H9 (cell line): Measurements from ENCODE around the gene PTTG1. TPM values are rescaled to one million over a fixed set of nuclear protein-coding genes. Genes with fewer than 3 reads are reported as not detected.

Experiments
- DNase-seq: peaks from one replicate; pipeline ENCODE4 v3.0.0-alpha.2; 2017
- H2AFZ ChIP-seq: one replicate; pipeline ENCODE4 v1.6.1; 2013; ENCODE audit warnings: mild to moderate bottlenecking, low read length, control low read depth, moderate library complexity
- H2AK5ac ChIP-seq: 2 replicates; pipeline ENCODE4 v1.6.1; 2013; ENCODE audit warnings: low read length, control low read depth, mixed read lengths; ENCODE audit not compliant: insufficient read length
- H2BK120ac ChIP-seq: one replicate; pipeline ENCODE4 v1.6.1; 2013; ENCODE audit warnings: low read depth, mild to moderate bottlenecking, low read length, control low read depth, inconsistent platforms; ENCODE audit not compliant: poor library complexity, severe bottlenecking
- H2BK12ac ChIP-seq: 2 replicates; pipeline ENCODE4 v1.6.1; 2013; ENCODE audit warnings: low read length, control low read depth, mixed read lengths, low read depth; ENCODE audit not compliant: insufficient read length
- H2BK15ac ChIP-seq: 2 replicates; pipeline ENCODE4 v1.6.1; 2013; ENCODE audit warnings: low read depth, low read length, control low read depth
- H2BK20ac ChIP-seq: one replicate; pipeline ENCODE4 v1.6.1; 2013; ENCODE audit warnings: low read depth, mild to moderate bottlenecking, low read length, control low read depth, inconsistent platforms; ENCODE audit not compliant: poor library complexity, severe bottlenecking
- H2BK5ac ChIP-seq: 2 replicates; pipeline ENCODE4 v1.6.1; 2013; ENCODE audit warnings: low read length, control low read depth, mixed read lengths; ENCODE audit not compliant: insufficient read length
- H3K14ac ChIP-seq: 2 replicates; pipeline ENCODE4 v1.6.1; 2013; ENCODE audit warnings: low read length, control low read depth; ENCODE audit not compliant: insufficient read depth
- H3K18ac ChIP-seq: 2 replicates; pipeline ENCODE4 v1.6.1; 2013; ENCODE audit warnings: low read depth, mild to moderate bottlenecking, mixed read lengths, low read length, control low read depth; ENCODE audit not compliant: insufficient read length
- H3K23ac ChIP-seq: 2 replicates; pipeline ENCODE4 v1.6.1; 2013; ENCODE audit warnings: low read length, control low read depth, mixed read lengths, low read depth; ENCODE audit not compliant: insufficient read length
- H3K23me2 ChIP-seq: 2 replicates; pipeline ENCODE4 v1.6.1; 2013; ENCODE audit warnings: low read depth, mild to moderate bottlenecking, mixed read lengths, low read length, control low read depth; ENCODE audit not compliant: insufficient read length, poor library complexity, severe bottlenecking
- H3K27ac ChIP-seq: 2 replicates; pipeline ENCODE4 v1.5.1; 2013; ENCODE audit warnings: low read length, control low read depth, mixed read lengths, low read depth; ENCODE audit not compliant: insufficient read length
- H3K27me3 ChIP-seq: 2 replicates; pipeline ENCODE4 v1.6.1; 2013; ENCODE audit warnings: low read length, control low read depth, inconsistent platforms; ENCODE audit not compliant: insufficient read depth
- H3K4ac ChIP-seq: 2 replicates; pipeline ENCODE4 v1.6.1; 2013; ENCODE audit warnings: low read depth, mild to moderate bottlenecking, control low read depth, inconsistent platforms, low read length, moderate library complexity
- H3K4me1 ChIP-seq: 2 replicates; pipeline ENCODE4 v1.6.1; 2013; ENCODE audit warnings: low read length, control low read depth, inconsistent platforms; ENCODE audit not compliant: insufficient read depth
- H3K4me2 ChIP-seq: 2 replicates; pipeline ENCODE4 v1.6.1; 2013; ENCODE audit warnings: low read length, control low read depth, mixed read lengths; ENCODE audit not compliant: insufficient read length, insufficient read depth
- H3K56ac ChIP-seq: 2 replicates; pipeline ENCODE4 v1.6.1; 2013; ENCODE audit warnings: low read depth, mild to moderate bottlenecking, mixed read lengths, low read length, control low read depth; ENCODE audit not compliant: insufficient read length
- H3K79me1 ChIP-seq: 2 replicates; pipeline ENCODE4 v1.6.1; 2013; ENCODE audit warnings: low read depth, mild to moderate bottlenecking, moderate library complexity, low read length, control low read depth, inconsistent platforms; ENCODE audit not compliant: insufficient read depth, poor library complexity, severe bottlenecking
- H3K79me2 ChIP-seq: 2 replicates; pipeline ENCODE4 v1.6.1; 2013; ENCODE audit warnings: low read length, control low read depth, inconsistent platforms; ENCODE audit not compliant: insufficient read depth
- H3K9ac ChIP-seq: 2 replicates; pipeline ENCODE4 v1.6.1; 2013; ENCODE audit warnings: low read length, control low read depth, mixed read lengths; ENCODE audit not compliant: insufficient read length; ENCODE audit errors: extremely low read depth
- H3K9me3 ChIP-seq: one replicate; pipeline ENCODE4 v1.6.1; 2013; ENCODE audit warnings: low read depth, low read length, inconsistent platforms; ENCODE audit not compliant: control insufficient read depth
- H3T11ph ChIP-seq: one replicate; pipeline ENCODE4 v1.6.1; 2013; ENCODE audit warnings: mild to moderate bottlenecking, low read length, control low read depth, inconsistent platforms
- H4K20me1 ChIP-seq: one replicate; pipeline ENCODE4 v1.6.1; 2013; ENCODE audit not compliant: control insufficient read depth, insufficient read length, insufficient read depth
- H4K5ac ChIP-seq: 2 replicates; pipeline ENCODE4 v1.6.1; 2013; ENCODE audit warnings: low read depth, mild to moderate bottlenecking, mixed read lengths, low read length, control low read depth; ENCODE audit not compliant: insufficient read length
- H4K8ac ChIP-seq: replicated peaks from 2 replicates; pipeline ENCODE4 v1.6.1; 2013; ENCODE audit warnings: low read length, control low read depth, mixed read lengths, low read depth; ENCODE audit not compliant: insufficient read length
- H4K91ac ChIP-seq: 2 replicates; pipeline ENCODE4 v1.6.1; 2013; ENCODE audit warnings: low read depth, mild to moderate bottlenecking, moderate library complexity, mixed read lengths, low read length, control low read depth; ENCODE audit not compliant: insufficient read length
- H3K27ac Mint-ChIP-seq, 3 experiments: 2 replicates in 2 of 3; 3 replicates in 1 of 3; pipeline ENCODE4 v1.8.0; 2020 to 2021; ENCODE audit warnings: mixed read lengths in 3 of 3, mild to moderate bottlenecking in 1 of 3, moderate library complexity in 1 of 3
- H3K27me3 Mint-ChIP-seq: 2 replicates; pipeline ENCODE4 v1.8.0; 2021; ENCODE audit warnings: low read depth, mild to moderate bottlenecking, moderate library complexity, mixed read lengths
- H3K36me3 Mint-ChIP-seq, 3 experiments: 2 replicates in 2 of 3; 3 replicates in 1 of 3; pipeline ENCODE4 v1.8.0; 2020 to 2021; ENCODE audit warnings: low read depth in 3 of 3, mixed read lengths in 3 of 3; ENCODE audit not compliant: insufficient read depth in 1 of 3
- H3K4me1 Mint-ChIP-seq, 2 experiments: 2 replicates each; pipeline ENCODE4 v1.8.0; 2020; ENCODE audit warnings: mixed read lengths in 2 of 2
- H3K4me3 Mint-ChIP-seq, 2 experiments: 2 replicates in 1 of 2; 3 replicates in 1 of 2; pipeline ENCODE4 v1.8.0; 2020 to 2021; ENCODE audit warnings: mild to moderate bottlenecking in 2 of 2, mixed read lengths in 2 of 2, moderate library complexity in 1 of 2
- H3K9me3 Mint-ChIP-seq, 2 experiments: 2 replicates in 1 of 2; 3 replicates in 1 of 2; pipeline ENCODE4 v1.8.0; 2020; ENCODE audit warnings: mild to moderate bottlenecking in 2 of 2, mixed read lengths in 2 of 2, moderate library complexity in 1 of 2
- CTCF ChIP-seq: fragments of 200-600 bp; sonication (generic); conservative IDR thresholded peaks from 3 replicates; pipeline ENCODE4 v1.8.0; 2021; ENCODE audit warnings: antibody characterized with exemption, mild to moderate bottlenecking
- WGBS: extraction: QIAGEN DNeasy Blood & Tissue Kit; methylation state at CpG from one replicate; pipeline ENCODE4 v1.1.7; 2013; ENCODE audit warnings: missing lambda C conversion rate, low lambda C conversion rate, mixed read lengths; ENCODE audit not compliant: insufficient read length; ENCODE audit errors: extremely low coverage; 5-methylcytosine and 5-hydroxymethylcytosine counted together
- total RNA-seq: library from RNA; stranded (reverse); gene quantifications from 2 replicates; pipeline ENCODE4 v1.2.1, GENCODE V29; 2021

Gene PTTG1
- total RNA-seq, 1 experiment from 2014 or later, result 279 TPM

- peaks cover 4% of the 10 kb centered on the region for H3K27me3 Mint-ChIP-seq
- no peak overlapping the region for H3K4me3 Mint-ChIP-seq
Observed at GRCh38 chr5:160380041-160380440, 41.6 kb upstream of the PTTG1 start.

More at GRCh38 chr5:160380041-160380440, 41.6 kb upstream of the PTTG1 start:
- H3K9me3 ChIP-seq, result no peaks in the 10 kb centered on the region
- no CpG with 5 or more reads among the region's 2 CpGs for WGBS
- TF ChIP-seq CTCF, result no peak
- no peak overlapping the region for H2BK15ac ChIP-seq
- no peak overlapping the region for H2BK120ac ChIP-seq
- no peak overlapping the region for H4K8ac ChIP-seq
- H3K79me1 ChIP-seq, result no peaks in the 10 kb centered on the region
- no peak overlapping the region for H3K9ac ChIP-seq
- H3T11ph ChIP-seq, result no peak overlapping the region
- H3K27me3 ChIP-seq, result no peaks in the 10 kb centered on the region
- no peak overlapping the region for H2BK12ac ChIP-seq
- no peaks in the 10 kb centered on the region for H4K20me1 ChIP-seq
- DNase-seq, result no peak
- Mint-ChIP-seq H3K36me3 (no peaks in the 10 kb centered on the region), H3K9me3 (no peaks in the 10 kb centered on the region), H3K27ac (no peak overlapping the region; a peak in 1 of 7 replicates), H3K4me1 (peaks cover 11% of the 10 kb centered on the region in 2 experiments)
- H3K56ac ChIP-seq, result no peak overlapping the region
- H3K79me2 ChIP-seq, result no peaks in the 10 kb centered on the region
- no peak overlapping the region for H2AFZ ChIP-seq
- H3K23ac ChIP-seq, result no peak overlapping the region
- H3K27ac ChIP-seq, result no peak overlapping the region
- H3K4ac ChIP-seq, result no peak overlapping the region
- H2BK20ac ChIP-seq, result no peak overlapping the region
- no peak overlapping the region for H2AK5ac ChIP-seq
- no peaks in the 10 kb centered on the region for H3K4me1 ChIP-seq
- H3K23me2 ChIP-seq, result no peaks in the 10 kb centered on the region
- H2BK5ac ChIP-seq, result no peak overlapping the region
- H3K4me2 ChIP-seq, result no peak overlapping the region
- no peak overlapping the region for H3K14ac ChIP-seq
- H4K91ac ChIP-seq, result no peak overlapping the region
- no peak overlapping the region for H3K18ac ChIP-seq
- H4K5ac ChIP-seq, result no peak overlapping the region
